Measurements from ENCODE around the gene KHDRBS2. TPM values are rescaled to one million over a fixed set of nuclear protein-coding genes. Genes with fewer than 3 reads are reported as not detected.

Gene KHDRBS2
- total and polyA plus RNA-seq, 2 of the 13 experiments (the other 11 are each of a cell fraction or from before 2014, with no cell fraction given) = not detected

GRCh38 chr6:62162858-62163257 lies 123.2 kb downstream of the KHDRBS2 start:
- FAIRE-seq = no peak
- no peaks in the 10 kb centered on the region for H4K20me1 ChIP-seq (ENCODE audit: insufficient read depth, low read length)
- DNase-seq (ENCODE audit: low spot score) = no peak
- ChIA-PET CTCF (ENCODE audit: low intra/inter-chr PET ratio, low total read pairs) (no interaction called here), POLR2A (no interaction called here)
- H3K36me3 ChIP-seq (replicated peaks in 1 of 2; ENCODE audit: control insufficient read depth in 1 of 2, insufficient read depth in 2 of 2, low read length in 2 of 2) = no peaks in the 10 kb centered on the region
- no peaks in the 10 kb centered on the region for H3K79me2 ChIP-seq (ENCODE audit: insufficient read depth, low read length)
- no peak for ATAC-seq
- H3K9ac ChIP-seq (ENCODE audit: insufficient read depth, low read depth, low read length) = no peak overlapping the region
- no TSS peak for BruUV-seq (replicated peaks)
- no peaks in the 10 kb centered on the region for H3K27me3 ChIP-seq (ENCODE audit: control insufficient read depth in 1 of 2, insufficient read depth in 2 of 2, low read length in 2 of 2)
- H3K4me3 ChIP-seq (replicated peaks in 1 of 3; ENCODE audit: insufficient read depth in 1 of 3, low read depth in 2 of 3, low read length in 3 of 3) = no peak overlapping the region
- H3K9me3 ChIP-seq (ENCODE audit: low read length) = no peaks in the 10 kb centered on the region
- TF ChIP-seq ATF7 (IDR thresholded peaks at IDR 0.05) (peak; percentile 89), ATF7 (CRISPR knock-in tag; IDR thresholded peaks at IDR 0.05) (no peak), CREB1 (IDR thresholded peaks at IDR 0.05) (peak; percentile 98), CREB1 (CRISPR knock-in tag; IDR thresholded peaks at IDR 0.05) (no peak), ATAD3A (CRISPR knock-in tag; IDR thresholded peaks at IDR 0.05) (no peak), SOX5 (CRISPR knock-in tag; IDR thresholded peaks at IDR 0.05; ENCODE audit: borderline replicate concordance) (no peak)
- in situ Hi-C loops (cut with HindIII; ENCODE audit: extremely low pct_ligation_motif_present, low pct_unique_long_range_greater_than_20kb) (no loop called here), intact Hi-C loops (cut with micrococcal nuclease; ENCODE audit: unreplicated experiment) (no loop called here)
- H2AFZ ChIP-seq (ENCODE audit: low read length) = no peak overlapping the region
- no peak overlapping the region for H3K27ac ChIP-seq (ENCODE audit: extremely low read length, insufficient read depth, low read length)
- WGBS (ENCODE audit: low lambda C conversion rate) = under 1% methylated on average over 4 of the region's 4 CpGs
- H3K4me2 ChIP-seq (ENCODE audit: low read depth, low read length) = no peak overlapping the region
- H3K4me1 ChIP-seq (ENCODE audit: insufficient read depth, low read length) = no peaks in the 10 kb centered on the region

- ATAC-seq (no peak), FAIRE-seq (no peak), DNase-seq (ENCODE audit: low spot score) (no peak)
- Histone ChIP-seq H3K4me3 (replicated peaks in 1 of 3; ENCODE audit: insufficient read depth in 1 of 3, low read depth in 2 of 3, low read length in 3 of 3) (no peak overlapping the region), H3K9me3 (ENCODE audit: low read length) (no peaks in the 10 kb centered on the region), H2AFZ (ENCODE audit: low read length) (no peak overlapping the region), H3K9ac (ENCODE audit: insufficient read depth, low read depth, low read length) (no peak overlapping the region), H3K79me2 (ENCODE audit: insufficient read depth, low read length) (no peaks in the 10 kb centered on the region), H3K27ac (ENCODE audit: extremely low read length, insufficient read depth, low read length) (no peak overlapping the region), H3K27me3 (ENCODE audit: control insufficient read depth in 1 of 2, insufficient read depth in 2 of 2, low read length in 2 of 2) (no peaks in the 10 kb centered on the region), H4K20me1 (ENCODE audit: insufficient read depth, low read length) (no peaks in the 10 kb centered on the region), H3K4me1 (ENCODE audit: insufficient read depth, low read length) (no peaks in the 10 kb centered on the region), H3K36me3 (replicated peaks in 1 of 2; ENCODE audit: control insufficient read depth in 1 of 2, insufficient read depth in 2 of 2, low read length in 2 of 2) (no peaks in the 10 kb centered on the region), H3K4me2 (ENCODE audit: low read depth, low read length) (no peak overlapping the region)
- intact Hi-C loops (cut with micrococcal nuclease; ENCODE audit: unreplicated experiment) = no loop called here
- 8% methylated on average over 3 of the region's 3 CpGs for WGBS (ENCODE audit: low lambda C conversion rate)
- ChIA-PET POLR2A (no interaction called here), CTCF (ENCODE audit: low intra/inter-chr PET ratio, low total read pairs) (no interaction called here)
- in situ Hi-C loops (cut with HindIII; ENCODE audit: extremely low pct_ligation_motif_present, low pct_unique_long_range_greater_than_20kb) = no loop called here
- no TSS peak for BruUV-seq (replicated peaks)
- no peak for TF ChIP-seq FOXO4 (CRISPR knock-in tag; conservative IDR thresholded peaks at IDR 0.05)
- TF ChIP-seq ZBTB42 (CRISPR knock-in tag; IDR thresholded peaks at IDR 0.05) = no peak
- no peak for TF ChIP-seq ELF3 (CRISPR knock-in tag; IDR thresholded peaks at IDR 0.05)
- no peak for TF ChIP-seq CCDC6 (CRISPR knock-in tag; IDR thresholded peaks at IDR 0.05)
- no peak for TF ChIP-seq ZBTB20 (CRISPR knock-in tag; IDR thresholded peaks at IDR 0.05; ENCODE audit: borderline replicate concordance, low read depth)
- no peak for TF ChIP-seq ISX (CRISPR knock-in tag; conservative IDR thresholded peaks at IDR 0.05)
- no peak for TF ChIP-seq NFAT5 (CRISPR knock-in tag; IDR thresholded peaks at IDR 0.05)
- no peak for TF ChIP-seq ZNF224 (CRISPR knock-in tag; IDR thresholded peaks at IDR 0.05)
- no peak for TF ChIP-seq ZNF430 (CRISPR knock-in tag; IDR thresholded peaks at IDR 0.05)
- TF ChIP-seq ZNF550 (CRISPR knock-in tag; IDR thresholded peaks at IDR 0.05; ENCODE audit: borderline replicate concordance) = no peak
Measured at GRCh38 chr6:62152796-62153195, 133.2 kb downstream of the KHDRBS2 start.

Measured in HepG2 (cell line).